Measurements from ENCODE around the gene NOG.

The NOG gene

GRCh38 chr17:56597495-56597990 is 4.0 kb downstream of the NOG start:
- DNase-seq, result no peak

GRCh38 chr17:56598466-56598865 is 5.0 kb downstream of the NOG start:
- no peak for DNase-seq

GRCh38 chr17:56599088-56599487 is 5.6 kb downstream of the NOG start:
- DNase-seq, result no peak

- DNase-seq, result no peak
These were observed 6.1 kb downstream of the NOG start for GRCh38 chr17:56599566-56599965.

GRCh38 chr17:56600256-56600655 is 6.8 kb downstream of the NOG start:
- DNase-seq, result no peak

GRCh38 chr17:56601591-56601990 is 8.1 kb downstream of the NOG start:
- no peak for DNase-seq

GRCh38 chr17:56602292-56603130 is 9.0 kb downstream of the NOG start:
- no peak for DNase-seq

GRCh38 chr17:56603486-56604238 is 10.2 kb downstream of the NOG start:
- DNase-seq, result no peak

GRCh38 chr17:56604691-56605290 is 11.3 kb downstream of the NOG start:
- no peak for DNase-seq

GRCh38 chr17:56608944-56609343 is 15.4 kb downstream of the NOG start:
- no peak for DNase-seq

- DNase-seq, result no peak
These were observed 16.8 kb downstream of the NOG start for GRCh38 chr17:56610321-56610720.

- no peak for DNase-seq
These were observed 19.6 kb downstream of the NOG start for GRCh38 chr17:56613131-56613530.

- no peak for DNase-seq
These were observed 21.0 kb downstream of the NOG start for GRCh38 chr17:56614522-56614921.

- DNase-seq, result no peak
These were observed 22.7 kb downstream of the NOG start for GRCh38 chr17:56616239-56616638.

GRCh38 chr17:56623383-56623782 is 29.9 kb downstream of the NOG start:
- DNase-seq, result no peak

GRCh38 chr17:56624309-56624708 is 30.8 kb downstream of the NOG start:
- DNase-seq, result no peak

GRCh38 chr17:56624912-56625311 is 31.4 kb downstream of the NOG start:
- no peak for DNase-seq

GRCh38 chr17:56629531-56630075 is 36.1 kb downstream of the NOG start:
- DNase-seq, result no peak

GRCh38 chr17:56630202-56630601 is 36.7 kb downstream of the NOG start:
- no peak for DNase-seq

GRCh38 chr17:56633681-56634080 is 40.2 kb downstream of the NOG start:
- DNase-seq, result no peak

GRCh38 chr17:56635641-56636040 is 42.1 kb downstream of the NOG start:
- no peak for DNase-seq

GRCh38 chr17:56636265-56636664 is 42.8 kb downstream of the NOG start:
- no peak for DNase-seq

- no peak for DNase-seq
These were observed 43.8 kb downstream of the NOG start for GRCh38 chr17:56637254-56637653.

Data from SHP77 treated with DMSO at 0.1 percent for 48 hours (cell line).